MCF 10A (cell line): ENCODE data around the gene ATP6V0E2. TPM values are rescaled to one million over a fixed set of nuclear protein-coding genes. Genes with fewer than 3 reads are reported as not detected.

Experiments
- BruUV-seq: library from RNA; stranded (reverse); fragments of 400-500 nt; replicated peaks from 2 replicates; lab custom pipeline; 2021; lab: Mats Ljungman, UMichigan
- CTCF ChIA-PET: fragments of 300-600 bp; sonication (Branson Sonifier 250); formaldehyde crosslinking; extraction: SDS; loops from one replicate; lab custom pipeline; 2021; ENCODE audit warnings: antibody characterized with exemption, inconsistent platforms; lab: Yijun Ruan, JAX
- POLR2A ChIA-PET: fragments of 300-600, 350-650 bp; sonication (Branson Sonifier 250); formaldehyde crosslinking; extraction: SDS; loops from one replicate; lab custom pipeline; 2020; ENCODE audit warnings: antibody characterized with exemption, inconsistent platforms; lab: Yijun Ruan, JAX
- DNase-seq: peaks from one replicate; pipeline ENCODE4 v3.0.0-alpha.2; 2018; ENCODE audit not compliant: unreplicated experiment
- H3K27ac Mint-ChIP-seq: one replicate; pipeline ENCODE4 v1.8.0; 2022; ENCODE audit warnings: mild to moderate bottlenecking, low read depth, mixed read lengths; ENCODE audit not compliant: unreplicated experiment
- H3K27me3 Mint-ChIP-seq: one replicate; pipeline ENCODE4 v1.8.0; 2022; ENCODE audit warnings: mixed read lengths; ENCODE audit not compliant: insufficient read depth, unreplicated experiment
- H3K36me3 Mint-ChIP-seq: one replicate; pipeline ENCODE4 v1.8.0; 2022; ENCODE audit warnings: mild to moderate bottlenecking, moderate library complexity, mixed read lengths; ENCODE audit not compliant: insufficient read depth, unreplicated experiment
- H3K4me1 Mint-ChIP-seq: one replicate; pipeline ENCODE4 v1.8.0; 2022; ENCODE audit warnings: mixed read lengths; ENCODE audit not compliant: insufficient read depth, unreplicated experiment
- H3K4me3 Mint-ChIP-seq: one replicate; pipeline ENCODE4 v1.8.0; 2022; ENCODE audit warnings: mild to moderate bottlenecking, moderate library complexity, mixed read lengths; ENCODE audit not compliant: unreplicated experiment
- H3K9me3 Mint-ChIP-seq: one replicate; pipeline ENCODE4 v1.8.0; 2022; ENCODE audit warnings: mixed read lengths; ENCODE audit not compliant: unreplicated experiment
- CTCF ChIP-seq: fragments of 200-600 bp; IDR thresholded peaks from one replicate; pipeline ENCODE4 v1.8.0; 2022; ENCODE audit warnings: antibody characterized with exemption, mild to moderate bottlenecking; ENCODE audit not compliant: unreplicated experiment
- intact Hi-C: fragments of 100-400 bp; cut with micrococcal nuclease; formaldehyde crosslinking; loops from 2 replicates; pipeline ENCODE4 v1.14.1; 2022
- total RNA-seq: library from RNA; stranded (reverse); gene quantifications from 2 replicates; pipeline ENCODE4 v1.2.3, GENCODE V29; 2022

The ATP6V0E2 gene
- total RNA-seq, 1 experiment from 2014 or later: 8.6 TPM

GRCh38 chr7:149855361-149856305 lies 18.1 kb upstream of the ATP6V0E2 start:
- no TSS peak for BruUV-seq

GRCh38 chr7:149856583-149856982 lies 17.2 kb upstream of the ATP6V0E2 start:
- Mint-ChIP-seq H3K27ac (no peak overlapping the region), H3K9me3 (no peaks in the 10 kb centered on the region), H3K36me3 (peaks cover 15% of the 10 kb centered on the region), H3K4me3 (no peak overlapping the region), H3K4me1 (peaks cover 27% of the 10 kb centered on the region), H3K27me3 (no peaks in the 10 kb centered on the region)
- no TSS peak for BruUV-seq
- TF ChIP-seq CTCF: no peak
- intact Hi-C loops: no loop called here
- ChIA-PET CTCF (no interaction called here), POLR2A (no interaction called here)
- no peak for DNase-seq

More at GRCh38 chr7:149855361-149856305, 18.1 kb upstream of the ATP6V0E2 start:
- CTCF ChIA-PET: interaction anchor here (1.0 to 1.5 kb wide), 3 partner anchors 14 to 27 kb away, joined by 3 to 4 read pairs (median 3); no protein-coding TSS in a partner anchor
- H3K27ac Mint-ChIP-seq: no peak overlapping the region
- peak; percentile 94 for DNase-seq
- POLR2A ChIA-PET: interaction anchor here (0.6 to 1.9 kb wide), 2 partner anchors 16 to 1501 kb away, joined by 3 to 7 read pairs; no protein-coding TSS in a partner anchor
- TF ChIP-seq CTCF: no peak
- peaks cover 12% of the 10 kb centered on the region for H3K36me3 Mint-ChIP-seq
- H3K27me3 Mint-ChIP-seq: no peaks in the 10 kb centered on the region
- intact Hi-C loops: no loop called here
- H3K9me3 Mint-ChIP-seq: no peaks in the 10 kb centered on the region
- H3K4me1 Mint-ChIP-seq: peaks cover 27% of the 10 kb centered on the region
- no peak overlapping the region for H3K4me3 Mint-ChIP-seq

- CTCF ChIA-PET: interaction anchor here (0.9 kb wide), 1 partner anchor 896 kb away, joined by 3 read pairs; no protein-coding TSS in a partner anchor
- POLR2A ChIA-PET: no interaction called here
Observed at GRCh38 chr7:149859369-149859768, 14.4 kb upstream of the ATP6V0E2 start.

More at GRCh38 chr7:149859369-149859768, 14.4 kb upstream of the ATP6V0E2 start:
- no peaks in the 10 kb centered on the region for H3K9me3 Mint-ChIP-seq
- intact Hi-C loops: no loop called here
- no TSS peak for BruUV-seq
- H3K27ac Mint-ChIP-seq: no peak overlapping the region
- no peaks in the 10 kb centered on the region for H3K27me3 Mint-ChIP-seq
- peaks cover 32% of the 10 kb centered on the region for H3K36me3 Mint-ChIP-seq
- DNase-seq: no peak
- no peak overlapping the region for H3K4me3 Mint-ChIP-seq
- H3K4me1 Mint-ChIP-seq: peaks cover 24% of the 10 kb centered on the region
- TF ChIP-seq CTCF: no peak
